B cell (primary cell): ENCODE results near the gene MTHFD2L. TPM values are rescaled to one million over a fixed set of nuclear protein-coding genes. Genes with fewer than 3 reads are reported as not detected.

Source experiments
- ATAC-seq: fragments of 200-7000 bp; cut with Tn5 transposase; one replicate; pipeline ENCODE4 v1.10.0; 2021; ENCODE audit warnings: low read depth, mild to moderate bottlenecking, moderate number of reproducible peaks, moderate library complexity
- CTCF ChIA-PET: fragments of 350-600 bp; sonication (Branson Sonifier 250); formaldehyde crosslinking; loops from one replicate; lab custom pipeline; 2021; ENCODE audit warnings: antibody characterized with exemption, inconsistent platforms; lab: Charles Lee
- POLR2A ChIA-PET: fragments of 350-600 bp; sonication (Branson Sonifier 250); formaldehyde crosslinking; loops from one replicate; lab custom pipeline; 2021; ENCODE audit warnings: antibody characterized with exemption; lab: Charles Lee
- DNase-seq: peaks from one replicate; pipeline ENCODE4 v3.0.0; 2013
- H2AFZ ChIP-seq: 2 replicates; pipeline ENCODE4 v1.6.1; 2012; ENCODE audit warnings: mild to moderate bottlenecking, low read depth, low read length; ENCODE audit not compliant: insufficient read depth, poor library complexity, severe bottlenecking
- H3K27ac ChIP-seq, 2 donors: 1 replicate in 1 of 2; 2 replicates in 1 of 2; pipeline ENCODE4 v1.5.1; 2012 to 2013; ENCODE audit warnings: low read length in 2 of 2, mild to moderate bottlenecking in 2 of 2, moderate library complexity in 1 of 2
- H3K27me3 ChIP-seq, 4 experiments: fragments of 200-600 bp in 1 of 4; sonication (generic) in 1 of 4; replicated peaks in 1 of 4; 1 replicate in 2 of 4; 2 replicates in 2 of 4; pipeline versions ENCODE4 v1.6.1 to v1.7.0; 2013 to 2016; ENCODE audit warnings: low read length in 3 of 4, mild to moderate bottlenecking in 2 of 4, mixed read lengths in 1 of 4, moderate library complexity in 1 of 4; ENCODE audit not compliant: insufficient read depth in 4 of 4, control insufficient read depth in 3 of 4; ENCODE audit errors: control extremely low read depth in 1 of 4
- H3K36me3 ChIP-seq, 2 experiments: replicated peaks in 1 of 2; 1 replicate in 1 of 2; 2 replicates in 1 of 2; pipeline versions ENCODE4 v1.6.1 to v1.7.1; 2013; ENCODE audit warnings: low read length in 1 of 2; ENCODE audit not compliant: insufficient read depth in 2 of 2, control insufficient read depth in 1 of 2; ENCODE audit errors: control extremely low read depth in 1 of 2, extremely low read depth in 1 of 2
- H3K4me1 ChIP-seq, 2 donors: fragments of 200-600 bp in 1 of 2; sonication (generic) in 1 of 2; 1 replicate in 1 of 2; 2 replicates in 1 of 2; pipeline versions ENCODE4 v1.5.1 to v1.6.1; 2013 to 2017; ENCODE audit warnings: low read length in 2 of 2; ENCODE audit not compliant: control insufficient read depth in 2 of 2, insufficient read depth in 2 of 2
- H3K4me2 ChIP-seq: replicated peaks from 2 replicates; pipeline ENCODE3; 2012; ENCODE audit warnings: mild to moderate bottlenecking, low read depth, low read length; ENCODE audit not compliant: poor library complexity, severe bottlenecking
- H3K4me3 ChIP-seq, 5 experiments: fragments of 200-600 bp in 1 of 5; sonication (generic) in 1 of 5; 1 replicate in 3 of 5; 2 replicates in 2 of 5; pipeline versions ENCODE4 v1.5.1 to v1.7.0; 2011 to 2016; ENCODE audit warnings: low read length in 4 of 5, mild to moderate bottlenecking in 4 of 5, low read depth in 2 of 5, control low read depth in 1 of 5, moderate library complexity in 1 of 5; ENCODE audit not compliant: insufficient read depth in 1 of 5; ENCODE audit errors: control extremely low read depth in 1 of 5, extremely low read depth in 1 of 5
- H3K79me2 ChIP-seq: fragments of 200-600 bp; sonication (generic); one replicate; pipeline ENCODE4 v1.6.0; 2016; ENCODE audit warnings: low read length; ENCODE audit not compliant: control insufficient read depth, insufficient read depth
- H3K9ac ChIP-seq: fragments of 200-600 bp; sonication (generic); 2 replicates; pipeline ENCODE4 v1.6.1; 2017; ENCODE audit warnings: mild to moderate bottlenecking, low read length, moderate library complexity
- H3K9me3 ChIP-seq, 3 donors: one replicate each; pipeline versions ENCODE4 v1.6.1 to v1.7.1; 2013; ENCODE audit warnings: low read length in 2 of 3; ENCODE audit not compliant: control insufficient read depth in 2 of 3, insufficient read depth in 1 of 3; ENCODE audit errors: control extremely low read depth in 1 of 3
- H4K20me1 ChIP-seq: 2 replicates; pipeline ENCODE4 v1.6.0; 2012; ENCODE audit warnings: mild to moderate bottlenecking, low read length; ENCODE audit not compliant: insufficient read depth, control insufficient read depth, poor library complexity, severe bottlenecking
- H3K27ac Mint-ChIP-seq: one replicate; pipeline ENCODE4 v1.8.0; 2021; ENCODE audit warnings: mixed read lengths
- H3K27me3 Mint-ChIP-seq: one replicate; pipeline ENCODE4 v1.8.0; 2021; ENCODE audit warnings: mixed read lengths
- H3K4me1 Mint-ChIP-seq: one replicate; pipeline ENCODE4 v1.8.0; 2021; ENCODE audit warnings: mixed read lengths
- H3K4me3 Mint-ChIP-seq: one replicate; pipeline ENCODE4 v1.8.0; 2021; ENCODE audit warnings: mixed read lengths
- H3K9me3 Mint-ChIP-seq: one replicate; pipeline ENCODE4 v1.8.0; 2022; ENCODE audit warnings: mixed read lengths; ENCODE audit not compliant: insufficient read depth
- CTCF ChIP-seq: fragments of 200-600 bp; IDR thresholded peaks from one replicate; pipeline ENCODE4 v1.8.0; 2022; ENCODE audit warnings: antibody characterized with exemption, mild to moderate bottlenecking
- EZH2 ChIP-seq: IDR thresholded peaks from 2 replicates; pipeline ENCODE4 v1.6.1; 2012; ENCODE audit warnings: borderline replicate concordance, low read depth, mild to moderate bottlenecking, moderate library complexity, low read length; ENCODE audit not compliant: insufficient read depth, poor library complexity, severe bottlenecking
- WGBS: methylation state at CpG from one replicate; pipeline ENCODE4 v1.1.5; 2013; ENCODE audit warnings: missing lambda C conversion rate; ENCODE audit not compliant: insufficient coverage; 5-methylcytosine and 5-hydroxymethylcytosine counted together
- intact Hi-C: fragments of 100-400 bp; cut with micrococcal nuclease; formaldehyde crosslinking; loops from one replicate; pipeline ENCODE4 v1.10.0; 2022
- polyA plus RNA-seq: library from polyadenylated mRNA; depleted of rRNA; stranded (reverse); fragments of >200 nt; gene quantifications from 2 replicates; pipeline ENCODE4 v1.2.3, GENCODE V29; 2012
- total RNA-seq, 2 donors: library from RNA; stranded (reverse); fragments of 120-200 nt in 1 of 2; gene quantifications; 1 replicate in 1 of 2; 2 replicates in 1 of 2; pipeline versions ENCODE4 v1.2.3 to v1.2.4, GENCODE V29; 2013 to 2022

Gene MTHFD2L
- total and polyA plus RNA-seq, 2 donors (not counting 1 experiment from before 2014, with no cell fraction given) = 5.5 to 12.6 TPM

DNA sequence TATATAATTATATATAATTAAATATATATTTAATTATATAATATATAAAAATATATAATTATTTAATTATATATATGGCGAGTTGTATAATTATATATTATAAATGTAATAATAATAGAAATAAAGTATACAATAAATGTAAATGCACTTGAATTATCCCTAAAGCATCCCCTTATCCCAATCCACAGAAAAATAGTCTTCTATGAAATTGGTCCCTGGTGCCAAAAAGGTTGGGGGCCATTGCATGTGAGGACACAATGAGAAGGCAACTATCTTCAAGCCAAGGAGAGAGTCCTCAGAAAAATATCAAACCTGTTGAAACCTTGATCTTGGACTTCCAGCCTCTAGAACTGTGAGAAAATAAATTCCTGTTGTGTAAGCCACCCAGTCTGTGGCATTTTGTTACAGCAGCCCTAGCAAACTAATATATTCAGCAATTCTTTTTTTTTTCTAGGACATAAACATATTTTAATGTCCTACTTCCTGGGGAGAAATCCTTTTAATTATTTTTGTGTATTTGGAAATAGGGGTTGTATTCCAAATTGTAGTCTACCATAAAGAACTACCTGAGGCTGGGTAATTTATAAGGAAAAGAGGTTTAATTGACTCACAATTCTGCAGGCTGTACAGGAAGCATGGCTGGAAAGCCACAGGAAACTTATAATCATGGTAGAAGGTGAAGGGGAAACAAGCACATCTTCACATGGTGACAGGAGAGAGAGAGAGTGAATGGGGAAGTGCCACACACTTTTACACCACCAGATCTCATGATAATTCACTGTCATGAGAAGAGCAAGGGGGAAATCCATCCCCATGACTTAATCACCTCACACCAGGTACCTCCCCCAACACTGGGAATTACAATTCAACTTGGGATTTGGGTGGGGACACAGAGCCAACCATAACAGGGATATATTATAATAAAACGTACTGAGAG is 36.0 kb upstream of the MTHFD2L start:
- H3K36me3 ChIP-seq = no peaks in the 10 kb centered on the region
- H3K4me3 Mint-ChIP-seq = no peak overlapping the region
- DNase-seq = no peak
- H3K79me2 ChIP-seq = no peaks in the 10 kb centered on the region
- H3K27ac ChIP-seq = no peak overlapping the region
- no peaks in the 10 kb centered on the region for H4K20me1 ChIP-seq
- no peak overlapping the region for H3K27ac Mint-ChIP-seq
- ChIA-PET POLR2A (no interaction called here), CTCF (no interaction called here)
- H2AFZ ChIP-seq = no peak overlapping the region
- no peak overlapping the region for H3K4me3 ChIP-seq
- H3K4me2 ChIP-seq = no peak overlapping the region
- H3K9me3 ChIP-seq = peaks cover 0 to 3% (median 0%) of the 10 kb centered on the region in 3 donors
- no peaks in the 10 kb centered on the region for H3K4me1 ChIP-seq
- no peak for TF ChIP-seq CTCF
- TF ChIP-seq EZH2 = no peak
- WGBS = no CpG with 5 or more reads among the region's 2 CpGs
- H3K27me3 Mint-ChIP-seq = peaks cover 5% of the 10 kb centered on the region
- H3K9me3 Mint-ChIP-seq = peaks cover 6% of the 10 kb centered on the region
- no peaks in the 10 kb centered on the region for H3K4me1 Mint-ChIP-seq
- ATAC-seq = no peak
- no peak overlapping the region for H3K9ac ChIP-seq
- intact Hi-C loops = no loop called here
- no peaks in the 10 kb centered on the region for H3K27me3 ChIP-seq

DNA sequence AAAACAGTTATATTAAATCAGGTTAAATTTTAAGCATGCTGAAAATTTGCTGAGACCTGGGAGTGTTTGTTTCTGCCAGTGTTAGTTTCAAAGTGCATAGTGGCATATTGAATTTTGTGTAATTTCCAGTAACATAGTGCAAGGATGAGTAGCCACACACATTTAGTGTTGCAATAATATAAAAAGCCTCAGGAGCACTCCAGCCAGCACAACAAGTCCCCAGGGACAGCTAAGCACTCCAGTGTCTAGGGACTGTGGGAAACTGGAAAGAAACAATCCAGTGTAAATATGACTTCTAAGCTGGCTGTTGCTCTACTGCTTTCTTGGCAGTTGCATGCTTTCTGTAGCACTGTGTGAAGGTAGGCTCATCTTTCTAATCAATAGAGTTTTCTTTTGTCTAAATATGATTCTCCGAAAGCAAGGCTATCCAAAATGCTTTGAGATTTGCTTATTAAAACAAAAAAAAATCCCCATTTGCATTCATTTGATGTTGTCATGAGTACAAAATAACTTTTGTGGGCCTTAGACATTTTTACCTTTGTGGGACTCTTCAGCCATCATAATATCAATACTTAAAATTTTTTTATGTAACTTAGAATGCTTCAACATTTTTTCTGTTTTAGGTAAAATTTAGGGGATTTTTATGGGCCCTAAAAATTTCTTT is 34.7 kb upstream of the MTHFD2L start:
- ChIA-PET POLR2A (no interaction called here), CTCF (no interaction called here)
- no peak for ATAC-seq
- no peaks in the 10 kb centered on the region for H3K4me1 ChIP-seq
- Mint-ChIP-seq H3K27ac (no peak overlapping the region), H3K4me1 (no peaks in the 10 kb centered on the region), H3K4me3 (no peak overlapping the region), H3K27me3 (peaks cover 10% of the 10 kb centered on the region), H3K9me3 (peaks cover 6% of the 10 kb centered on the region)
- H3K9me3 ChIP-seq = peaks cover 0 to 3% (median 0%) of the 10 kb centered on the region in 3 donors
- no peak overlapping the region for H2AFZ ChIP-seq
- no peaks in the 10 kb centered on the region for H4K20me1 ChIP-seq
- no peaks in the 10 kb centered on the region for H3K27me3 ChIP-seq
- no peak overlapping the region for H3K4me2 ChIP-seq
- no peaks in the 10 kb centered on the region for H3K36me3 ChIP-seq
- no peak overlapping the region for H3K4me3 ChIP-seq
- intact Hi-C loops = no loop called here
- H3K79me2 ChIP-seq = no peaks in the 10 kb centered on the region
- no peak for DNase-seq
- no peak overlapping the region for H3K9ac ChIP-seq
- TF ChIP-seq EZH2 (no peak), CTCF (no peak)
- no CpG with 5 or more reads among the region's 1 CpG for WGBS
- no peak overlapping the region for H3K27ac ChIP-seq
